Bronchial epithelial cell (primary cell): Measurements from ENCODE around the gene SIX3. TPM values are rescaled to one million over a fixed set of nuclear protein-coding genes. Genes with fewer than 3 reads are reported as not detected.

ENCODE experiments used
- DNase-seq: peaks from one replicate; pipeline ENCODE4 v3.0.0-alpha.2; 2010; ENCODE audit warnings: low read depth
- FAIRE-seq: peaks from 2 replicates; lab custom pipeline; 2011; peaks lifted over from hg19 to GRCh38; lab: Jason Lieb, UNC
- H3K27me3 ChIP-seq: 2 replicates; pipeline ENCODE4 v1.5.1; 2011; ENCODE audit warnings: low read length; ENCODE audit not compliant: control insufficient read depth, insufficient read depth
- H3K36me3 ChIP-seq: 2 replicates; pipeline ENCODE4 v1.5.1; 2011; ENCODE audit warnings: low read length; ENCODE audit not compliant: control insufficient read depth, insufficient read depth
- H3K4me3 ChIP-seq: 2 replicates; pipeline ENCODE4 v1.5.1; 2011; ENCODE audit warnings: mild to moderate bottlenecking, low read depth, low read length, control low read depth
- CTCF ChIP-seq: IDR thresholded peaks from 2 replicates; pipeline ENCODE4 v1.5.1; 2011; ENCODE audit warnings: mild to moderate bottlenecking, moderate library complexity, low read length, control low read depth, inconsistent platforms; ENCODE audit not compliant: insufficient read depth, severe bottlenecking
- total RNA-seq: library from RNA; depleted of rRNA; stranded (reverse); fragments of >200 nt; gene quantifications from 2 replicates; pipeline ENCODE4 v1.2.1, GENCODE V29; 2014

SIX3 gene
- total RNA-seq, 1 donor from 2014 or later, result not detected

DNA sequence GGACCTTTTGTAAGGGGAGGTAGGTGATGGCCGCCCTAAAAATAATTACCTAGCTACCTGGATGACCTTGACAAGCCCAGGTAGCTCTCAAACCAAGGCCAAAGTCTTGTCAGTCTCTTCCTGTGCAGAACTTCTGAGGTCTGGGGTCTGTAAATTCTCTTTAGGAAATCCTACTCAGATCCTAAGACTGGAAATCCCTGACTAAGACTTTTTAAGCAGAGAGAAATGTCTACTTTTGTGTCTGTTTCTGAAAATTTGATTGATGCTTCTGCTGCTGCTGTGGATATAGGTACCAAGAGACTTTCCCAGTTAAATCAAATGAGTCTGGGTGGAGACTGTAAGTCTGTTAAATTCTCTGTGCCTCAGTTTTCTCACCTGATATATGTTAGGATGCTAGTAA, 36.9 kb upstream of the SIX3 start:
- Histone ChIP-seq H3K27me3 (no peaks in the 10 kb centered on the region), H3K4me3 (no peak overlapping the region), H3K36me3 (no peaks in the 10 kb centered on the region)
- DNase-seq (no peak), FAIRE-seq (no peak)
- TF ChIP-seq CTCF, result no peak

GRCh38 chr2:44906972-44907371, 34.5 kb upstream of the SIX3 start:
- FAIRE-seq (no peak), DNase-seq (no peak)
- H3K36me3 ChIP-seq, result no peaks in the 10 kb centered on the region
- no peaks in the 10 kb centered on the region for H3K27me3 ChIP-seq
- H3K4me3 ChIP-seq, result no peak overlapping the region
- TF ChIP-seq CTCF, result no peak

GRCh38 chr2:44909831-44910230, 31.7 kb upstream of the SIX3 start:
- Histone ChIP-seq H3K36me3 (no peaks in the 10 kb centered on the region), H3K4me3 (no peak overlapping the region), H3K27me3 (no peaks in the 10 kb centered on the region)
- TF ChIP-seq CTCF, result no peak
- DNase-seq, result no peak
- no peak for FAIRE-seq

- Histone ChIP-seq H3K36me3 (no peaks in the 10 kb centered on the region), H3K4me3 (no peak overlapping the region), H3K27me3 (peaks cover under 1% of the 10 kb centered on the region)
- no peak for FAIRE-seq
- TF ChIP-seq CTCF, result no peak
- peak; percentile 24 for DNase-seq
Measured at GRCh38 chr2:44912660-44913059, 28.8 kb upstream of the SIX3 start.

GRCh38 chr2:44916291-44916690, 25.2 kb upstream of the SIX3 start:
- TF ChIP-seq CTCF, result no peak
- Histone ChIP-seq H3K4me3 (no peak overlapping the region), H3K36me3 (no peaks in the 10 kb centered on the region), H3K27me3 (peaks cover 9% of the 10 kb centered on the region)
- no peak for FAIRE-seq
- no peak for DNase-seq

GRCh38 chr2:44918095-44918775, 23.3 kb upstream of the SIX3 start:
- TF ChIP-seq CTCF, result no peak
- Histone ChIP-seq H3K36me3 (no peaks in the 10 kb centered on the region), H3K4me3 (no peak overlapping the region), H3K27me3 (peaks cover 15% of the 10 kb centered on the region)
- FAIRE-seq (peak; percentile 23), DNase-seq (peak; percentile 79)
